Measurements from ENCODE around the gene SWAP70. TPM values are rescaled to one million over a fixed set of nuclear protein-coding genes. Genes with fewer than 3 reads are reported as not detected.
A peak's percentile ranks its signal among the peaks of the same experiment; 100 is the strongest.

SWAP70 gene
- total and polyA plus RNA-seq, 2 of the 13 experiments (the other 11 are each of a cell fraction or from before 2014, with no cell fraction given) = 4.6 to 8.7 TPM

DNA sequence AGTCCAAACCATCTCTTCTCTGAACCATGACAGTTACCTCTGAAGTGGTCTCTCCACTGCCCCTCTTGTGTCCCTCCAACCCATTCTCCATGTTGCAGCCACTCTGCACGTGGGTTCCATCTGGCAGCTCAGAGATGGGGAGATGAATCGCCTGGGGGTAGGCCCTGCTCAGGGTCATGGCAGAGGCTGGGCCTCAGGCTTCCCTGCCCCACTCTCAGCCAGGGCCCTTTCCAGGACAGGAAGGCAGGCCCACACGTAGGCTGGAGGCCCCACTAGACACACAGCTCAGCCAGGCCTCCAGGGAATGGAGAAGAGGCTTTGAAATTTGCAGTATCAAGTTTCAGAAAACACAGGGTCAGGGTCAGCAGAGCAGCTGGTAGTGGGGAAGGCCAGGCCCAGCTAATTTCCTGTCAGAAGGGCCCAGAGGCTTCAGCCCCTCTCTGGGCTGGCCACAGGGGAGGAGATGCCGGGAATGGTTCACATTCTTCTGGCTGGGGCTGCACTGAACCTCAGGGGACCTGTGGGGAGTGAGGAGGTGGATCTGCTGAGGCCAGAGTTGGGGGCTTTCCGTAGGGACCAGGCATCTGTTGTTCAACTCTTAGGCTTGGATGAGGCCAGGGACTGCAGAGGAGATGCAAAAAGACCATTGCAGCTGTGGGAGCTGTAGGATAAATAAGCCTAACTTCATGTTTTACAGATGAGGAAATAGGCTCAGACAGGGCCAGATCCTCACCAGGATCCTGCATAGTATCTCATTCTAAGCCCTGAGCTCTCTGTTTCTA is 101.6 kb downstream of the SWAP70 start (continued):
- TF ChIP-seq, protein P1, sequence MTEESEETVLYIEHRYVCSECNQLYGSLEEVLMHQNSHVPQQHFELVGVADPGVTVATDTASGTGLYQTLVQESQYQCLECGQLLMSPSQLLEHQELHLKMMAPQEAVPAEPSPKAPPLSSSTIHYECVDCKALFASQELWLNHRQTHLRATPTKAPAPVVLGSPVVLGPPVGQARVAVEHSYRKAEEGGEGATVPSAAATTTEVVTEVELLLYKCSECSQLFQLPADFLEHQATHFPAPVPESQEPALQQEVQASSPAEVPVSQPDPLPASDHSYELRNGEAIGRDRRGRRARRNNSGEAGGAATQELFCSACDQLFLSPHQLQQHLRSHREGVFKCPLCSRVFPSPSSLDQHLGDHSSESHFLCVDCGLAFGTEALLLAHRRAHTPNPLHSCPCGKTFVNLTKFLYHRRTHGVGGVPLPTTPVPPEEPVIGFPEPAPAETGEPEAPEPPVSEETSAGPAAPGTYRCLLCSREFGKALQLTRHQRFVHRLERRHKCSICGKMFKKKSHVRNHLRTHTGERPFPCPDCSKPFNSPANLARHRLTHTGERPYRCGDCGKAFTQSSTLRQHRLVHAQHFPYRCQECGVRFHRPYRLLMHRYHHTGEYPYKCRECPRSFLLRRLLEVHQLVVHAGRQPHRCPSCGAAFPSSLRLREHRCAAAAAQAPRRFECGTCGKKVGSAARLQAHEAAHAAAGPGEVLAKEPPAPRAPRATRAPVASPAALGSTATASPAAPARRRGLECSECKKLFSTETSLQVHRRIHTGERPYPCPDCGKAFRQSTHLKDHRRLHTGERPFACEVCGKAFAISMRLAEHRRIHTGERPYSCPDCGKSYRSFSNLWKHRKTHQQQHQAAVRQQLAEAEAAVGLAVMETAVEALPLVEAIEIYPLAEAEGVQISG (CRISPR knock-in tag; IDR thresholded peaks at IDR 0.05) = peak; percentile 68
- TF ChIP-seq, protein P2, sequence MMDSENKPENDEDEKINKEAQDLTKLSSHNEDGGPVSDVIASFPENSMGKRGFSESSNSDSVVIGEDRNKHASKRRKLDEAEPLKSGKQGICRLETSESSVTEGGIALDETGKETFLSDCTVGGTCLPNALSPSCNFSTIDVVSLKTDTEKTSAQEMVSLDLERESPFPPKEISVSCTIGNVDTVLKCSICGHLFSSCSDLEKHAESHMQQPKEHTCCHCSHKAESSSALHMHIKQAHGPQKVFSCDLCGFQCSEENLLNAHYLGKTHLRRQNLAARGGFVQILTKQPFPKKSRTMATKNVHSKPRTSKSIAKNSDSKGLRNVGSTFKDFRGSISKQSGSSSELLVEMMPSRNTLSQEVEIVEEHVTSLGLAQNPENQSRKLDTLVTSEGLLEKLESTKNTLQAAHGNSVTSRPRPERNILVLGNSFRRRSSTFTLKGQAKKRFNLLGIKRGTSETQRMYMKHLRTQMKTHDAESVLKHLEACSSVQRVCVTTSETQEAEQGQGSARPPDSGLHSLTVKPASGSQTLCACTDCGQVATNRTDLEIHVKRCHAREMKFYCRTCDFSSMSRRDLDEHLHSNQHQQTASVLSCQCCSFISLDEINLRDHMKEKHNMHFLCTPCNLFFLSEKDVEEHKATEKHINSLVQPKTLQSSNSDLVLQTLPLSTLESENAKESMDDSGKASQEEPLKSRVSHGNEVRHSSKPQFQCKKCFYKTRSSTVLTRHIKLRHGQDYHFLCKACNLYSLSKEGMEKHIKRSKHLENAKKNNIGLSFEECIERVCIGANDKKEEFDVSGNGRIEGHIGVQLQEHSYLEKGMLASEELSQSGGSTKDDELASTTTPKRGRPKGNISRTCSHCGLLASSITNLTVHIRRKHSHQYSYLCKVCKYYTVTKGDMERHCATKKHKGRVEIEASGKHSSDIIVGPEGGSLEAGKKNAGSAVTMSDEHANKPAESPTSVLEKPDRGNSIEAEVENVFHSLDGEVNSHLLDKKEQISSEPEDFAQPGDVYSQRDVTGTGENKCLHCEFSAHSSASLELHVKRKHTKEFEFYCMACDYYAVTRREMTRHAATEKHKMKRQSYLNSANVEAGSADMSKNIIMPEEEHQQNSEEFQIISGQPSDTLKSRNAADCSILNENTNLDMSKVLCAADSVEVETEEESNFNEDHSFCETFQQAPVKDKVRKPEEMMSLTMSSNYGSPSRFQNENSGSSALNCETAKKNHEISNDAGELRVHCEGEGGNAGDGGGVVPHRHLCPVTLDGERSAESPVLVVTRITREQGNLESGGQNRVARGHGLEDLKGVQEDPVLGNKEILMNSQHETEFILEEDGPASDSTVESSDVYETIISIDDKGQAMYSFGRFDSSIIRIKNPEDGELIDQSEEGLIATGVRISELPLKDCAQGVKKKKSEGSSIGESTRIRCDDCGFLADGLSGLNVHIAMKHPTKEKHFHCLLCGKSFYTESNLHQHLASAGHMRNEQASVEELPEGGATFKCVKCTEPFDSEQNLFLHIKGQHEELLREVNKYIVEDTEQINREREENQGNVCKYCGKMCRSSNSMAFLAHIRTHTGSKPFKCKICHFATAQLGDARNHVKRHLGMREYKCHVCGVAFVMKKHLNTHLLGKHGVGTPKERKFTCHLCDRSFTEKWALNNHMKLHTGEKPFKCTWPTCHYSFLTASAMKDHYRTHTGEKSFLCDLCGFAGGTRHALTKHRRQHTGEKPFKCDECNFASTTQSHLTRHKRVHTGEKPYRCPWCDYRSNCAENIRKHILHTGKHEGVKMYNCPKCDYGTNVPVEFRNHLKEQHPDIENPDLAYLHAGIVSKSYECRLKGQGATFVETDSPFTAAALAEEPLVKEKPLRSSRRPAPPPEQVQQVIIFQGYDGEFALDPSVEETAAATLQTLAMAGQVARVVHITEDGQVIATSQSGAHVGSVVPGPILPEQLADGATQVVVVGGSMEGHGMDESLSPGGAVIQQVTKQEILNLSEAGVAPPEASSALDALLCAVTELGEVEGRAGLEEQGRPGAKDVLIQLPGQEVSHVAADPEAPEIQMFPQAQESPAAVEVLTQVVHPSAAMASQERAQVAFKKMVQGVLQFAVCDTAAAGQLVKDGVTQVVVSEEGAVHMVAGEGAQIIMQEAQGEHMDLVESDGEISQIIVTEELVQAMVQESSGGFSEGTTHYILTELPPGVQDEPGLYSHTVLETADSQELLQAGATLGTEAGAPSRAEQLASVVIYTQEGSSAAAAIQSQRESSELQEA (CRISPR knock-in tag; IDR thresholded peaks at IDR 0.05; ENCODE audit: not compliant biosample characterization) = no peak
- TF ChIP-seq TCF7 (IDR thresholded peaks at IDR 0.05; ENCODE audit: low read depth) (peak; percentile 73; the same call in 1 of the 2 replicates), NFRKB (IDR thresholded peaks at IDR 0.05) (no peak), ZNF674 (CRISPR knock-in tag; IDR thresholded peaks at IDR 0.05; ENCODE audit: low read depth) (no peak), ZNF781 (CRISPR knock-in tag; IDR thresholded peaks at IDR 0.05; ENCODE audit: borderline replicate concordance, not compliant biosample characterization) (peak; percentile 58), ZNF607 (CRISPR knock-in tag; IDR thresholded peaks at IDR 0.05; ENCODE audit: borderline replicate concordance) (peak; percentile 80; the same call in 1 of the 2 replicates), SUZ12 (IDR thresholded peaks at IDR 0.05; ENCODE audit: low read depth, low read length) (no peak), NONO (IDR thresholded peaks at IDR 0.05) (no peak), NONO (CRISPR knock-in tag; conservative IDR thresholded peaks at IDR 0.05) (peak; percentile 88; the same call in 1 of the 2 replicates), HNRNPH1 (optimal IDR thresholded peaks at IDR 0.05; ENCODE audit: low read depth, low read length) (no peak), ZNF724P (CRISPR knock-in tag; IDR thresholded peaks at IDR 0.05; ENCODE audit: borderline replicate concordance) (peak; percentile 88; the same call in 1 of the 2 replicates), ZNF17 (CRISPR knock-in tag; IDR thresholded peaks at IDR 0.05) (no peak), GLI4 (CRISPR knock-in tag; IDR thresholded peaks at IDR 0.05; ENCODE audit: borderline replicate concordance) (no peak)
- TF ChIP-seq, protein P3, sequence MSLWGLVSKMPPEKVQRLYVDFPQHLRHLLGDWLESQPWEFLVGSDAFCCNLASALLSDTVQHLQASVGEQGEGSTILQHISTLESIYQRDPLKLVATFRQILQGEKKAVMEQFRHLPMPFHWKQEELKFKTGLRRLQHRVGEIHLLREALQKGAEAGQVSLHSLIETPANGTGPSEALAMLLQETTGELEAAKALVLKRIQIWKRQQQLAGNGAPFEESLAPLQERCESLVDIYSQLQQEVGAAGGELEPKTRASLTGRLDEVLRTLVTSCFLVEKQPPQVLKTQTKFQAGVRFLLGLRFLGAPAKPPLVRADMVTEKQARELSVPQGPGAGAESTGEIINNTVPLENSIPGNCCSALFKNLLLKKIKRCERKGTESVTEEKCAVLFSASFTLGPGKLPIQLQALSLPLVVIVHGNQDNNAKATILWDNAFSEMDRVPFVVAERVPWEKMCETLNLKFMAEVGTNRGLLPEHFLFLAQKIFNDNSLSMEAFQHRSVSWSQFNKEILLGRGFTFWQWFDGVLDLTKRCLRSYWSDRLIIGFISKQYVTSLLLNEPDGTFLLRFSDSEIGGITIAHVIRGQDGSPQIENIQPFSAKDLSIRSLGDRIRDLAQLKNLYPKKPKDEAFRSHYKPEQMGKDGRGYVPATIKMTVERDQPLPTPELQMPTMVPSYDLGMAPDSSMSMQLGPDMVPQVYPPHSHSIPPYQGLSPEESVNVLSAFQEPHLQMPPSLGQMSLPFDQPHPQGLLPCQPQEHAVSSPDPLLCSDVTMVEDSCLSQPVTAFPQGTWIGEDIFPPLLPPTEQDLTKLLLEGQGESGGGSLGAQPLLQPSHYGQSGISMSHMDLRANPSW (CRISPR knock-in tag; IDR thresholded peaks at IDR 0.05; ENCODE audit: borderline replicate concordance) = peak; percentile 94
